Tibial nerve (tissue), 4 donors: Measurements from ENCODE around the gene ACAD10.

ENCODE experiments used
- EP300 ChIP-seq, 2 donors: sonication (generic); formaldehyde crosslinking; IDR thresholded peaks; one replicate each; pipeline ENCODE4 v1.6.1; 2017; ENCODE audit warnings: antibody characterized with exemption in 2 of 2, mild to moderate bottlenecking in 1 of 2
- POLR2A ChIP-seq, 2 donors: fragments of 450-650 bp; IDR thresholded peaks; one replicate each; pipeline ENCODE4 v1.6.1; 2017; ENCODE audit warnings: antibody characterized with exemption in 2 of 2, mild to moderate bottlenecking in 2 of 2, moderate library complexity in 2 of 2
- TF ChIP-seq, protein P1 (sequence below), 5 experiments: fragments of 200-600 bp in 3 of 5; fragments of 450-650 bp in 2 of 5; sonication (generic) in 3 of 5; IDR thresholded peaks; one replicate each; pipeline ENCODE4 v1.5.1; 2016 to 2019; ENCODE audit warnings: antibody characterized with exemption in 5 of 5, mild to moderate bottlenecking in 3 of 5, moderate library complexity in 2 of 5

DNA sequence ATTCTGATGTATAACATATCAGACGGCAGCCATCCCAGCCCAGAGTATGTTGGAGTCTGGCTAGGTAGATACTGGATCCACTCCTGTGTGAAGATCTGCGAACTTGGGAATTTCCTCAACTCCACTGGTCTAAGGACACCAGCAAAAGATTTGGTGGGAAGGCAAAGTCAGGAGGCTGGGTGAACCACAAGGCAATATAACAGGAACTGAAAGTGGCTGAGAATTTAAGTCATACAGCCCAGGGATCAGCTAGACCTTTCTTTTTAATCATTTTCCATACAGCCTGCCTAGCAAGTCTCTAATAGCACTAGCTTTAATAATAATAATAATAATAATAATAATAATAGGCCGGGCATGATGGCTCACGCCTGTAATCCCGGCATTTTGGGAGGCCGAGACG lies 34.9 kb upstream of the ACAD10 start:
- TF ChIP-seq, protein P1, sequence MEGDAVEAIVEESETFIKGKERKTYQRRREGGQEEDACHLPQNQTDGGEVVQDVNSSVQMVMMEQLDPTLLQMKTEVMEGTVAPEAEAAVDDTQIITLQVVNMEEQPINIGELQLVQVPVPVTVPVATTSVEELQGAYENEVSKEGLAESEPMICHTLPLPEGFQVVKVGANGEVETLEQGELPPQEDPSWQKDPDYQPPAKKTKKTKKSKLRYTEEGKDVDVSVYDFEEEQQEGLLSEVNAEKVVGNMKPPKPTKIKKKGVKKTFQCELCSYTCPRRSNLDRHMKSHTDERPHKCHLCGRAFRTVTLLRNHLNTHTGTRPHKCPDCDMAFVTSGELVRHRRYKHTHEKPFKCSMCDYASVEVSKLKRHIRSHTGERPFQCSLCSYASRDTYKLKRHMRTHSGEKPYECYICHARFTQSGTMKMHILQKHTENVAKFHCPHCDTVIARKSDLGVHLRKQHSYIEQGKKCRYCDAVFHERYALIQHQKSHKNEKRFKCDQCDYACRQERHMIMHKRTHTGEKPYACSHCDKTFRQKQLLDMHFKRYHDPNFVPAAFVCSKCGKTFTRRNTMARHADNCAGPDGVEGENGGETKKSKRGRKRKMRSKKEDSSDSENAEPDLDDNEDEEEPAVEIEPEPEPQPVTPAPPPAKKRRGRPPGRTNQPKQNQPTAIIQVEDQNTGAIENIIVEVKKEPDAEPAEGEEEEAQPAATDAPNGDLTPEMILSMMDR (IDR thresholded peaks at IDR 0.05): no peak
- no peak for TF ChIP-seq POLR2A (IDR thresholded peaks at IDR 0.05)
- TF ChIP-seq EP300 (IDR thresholded peaks at IDR 0.05): no peak
